ENCODE measurements around the gene KIAA0753. TPM values are rescaled to one million over a fixed set of nuclear protein-coding genes. Genes with fewer than 3 reads are reported as not detected.

The KIAA0753 gene
- total RNA-seq = 4.5 TPM
- long read RNA-seq, full-length matches to known transcripts = 1 of 3 reads
- long read RNA-seq, partial matches to known transcripts = 1 of 3 reads
- long read RNA-seq, other reads (novel, unspliced or antisense) = 1 of 3 reads

- ATAC-seq (peak; percentile 98), DNase-seq (peak; percentile 96)
- intact Hi-C loops (cut with micrococcal nuclease) = no loop called here
Observed at GRCh38 chr17:6640536-6641246, at the start of gene KIAA0753, which contains the start of gene TXNDC17. TSS of gene KIAA0753 (minus strand) at chr17:6640711. CDS start at chr17:6635103, 5,608 bp downstream. TSS of gene TXNDC17 (plus strand) at chr17:6641060. CDS start at chr17:6641083, 23 bp downstream.

- ATAC-seq = no peak
- intact Hi-C loops (cut with micrococcal nuclease) = no loop called here
- no peak for DNase-seq
Observed at GRCh38 chr17:6688944-6689343, 48.4 kb upstream of the KIAA0753 start.

GRCh38 chr17:6686026-6686425 is 45.5 kb upstream of the KIAA0753 start:
- DNase-seq (no peak), ATAC-seq (no peak)
- intact Hi-C loops (cut with micrococcal nuclease) = no loop called here

- intact Hi-C loops (cut with micrococcal nuclease) = no loop called here
- no peak for ATAC-seq
Observed at GRCh38 chr17:6684881-6685767, 44.6 kb upstream of the KIAA0753 start.

GRCh38 chr17:6684460-6684783 is 43.9 kb upstream of the KIAA0753 start:
- no peak for ATAC-seq
- intact Hi-C loops (cut with micrococcal nuclease) = no loop called here
- DNase-seq = no peak

More at GRCh38 chr17:6684881-6685767, 44.6 kb upstream of the KIAA0753 start:
- DNase-seq = no peak

- intact Hi-C loops (cut with micrococcal nuclease) = no loop called here
- no peak for ATAC-seq
Observed at GRCh38 chr17:6683730-6684459, 43.4 kb upstream of the KIAA0753 start.

GRCh38 chr17:6683081-6683684 is 42.7 kb upstream of the KIAA0753 start:
- ATAC-seq (no peak), DNase-seq (no peak)
- intact Hi-C loops (cut with micrococcal nuclease) = no loop called here

More at GRCh38 chr17:6683730-6684459, 43.4 kb upstream of the KIAA0753 start:
- no peak for DNase-seq

GRCh38 chr17:6682339-6682738 is 41.8 kb upstream of the KIAA0753 start:
- DNase-seq (no peak), ATAC-seq (no peak)
- intact Hi-C loops (cut with micrococcal nuclease) = no loop called here

- intact Hi-C loops (cut with micrococcal nuclease) = no loop called here
- ATAC-seq = no peak
Observed at GRCh38 chr17:6681671-6682070, 41.2 kb upstream of the KIAA0753 start.

GRCh38 chr17:6681176-6681575 is 40.7 kb upstream of the KIAA0753 start:
- DNase-seq (no peak), ATAC-seq (no peak)
- intact Hi-C loops (cut with micrococcal nuclease) = no loop called here

More at GRCh38 chr17:6681671-6682070, 41.2 kb upstream of the KIAA0753 start:
- DNase-seq = no peak

- DNase-seq = no peak
- ATAC-seq = no peak
- intact Hi-C loops (cut with micrococcal nuclease) = no loop called here
Observed at GRCh38 chr17:6679241-6679640, 38.7 kb upstream of the KIAA0753 start.

- ATAC-seq (no peak), DNase-seq (no peak)
- intact Hi-C loops (cut with micrococcal nuclease) = no loop called here
Observed at GRCh38 chr17:6677946-6678345, 37.4 kb upstream of the KIAA0753 start.

- no peak for DNase-seq
- ATAC-seq = no peak
- intact Hi-C loops (cut with micrococcal nuclease) = no loop called here
Observed at GRCh38 chr17:6677158-6677831, 36.8 kb upstream of the KIAA0753 start.

- DNase-seq = no peak
- ATAC-seq = no peak
- intact Hi-C loops (cut with micrococcal nuclease) = no loop called here
Observed at GRCh38 chr17:6676802-6677157, 36.3 kb upstream of the KIAA0753 start.

GRCh38 chr17:6675201-6675825 is 34.8 kb upstream of the KIAA0753 start:
- ATAC-seq = no peak
- intact Hi-C loops (cut with micrococcal nuclease) = no loop called here
- DNase-seq = no peak

- DNase-seq (no peak), ATAC-seq (no peak)
- intact Hi-C loops (cut with micrococcal nuclease) = no loop called here
Observed at GRCh38 chr17:6674586-6674985, 34.1 kb upstream of the KIAA0753 start.

GRCh38 chr17:6671431-6671830 is 30.9 kb upstream of the KIAA0753 start:
- intact Hi-C loops (cut with micrococcal nuclease) = no loop called here
- no peak for DNase-seq

GRCh38 chr17:6670999-6671398 is 30.5 kb upstream of the KIAA0753 start:
- no peak for DNase-seq
- intact Hi-C loops (cut with micrococcal nuclease) = no loop called here
- no peak for ATAC-seq

More at GRCh38 chr17:6671431-6671830, 30.9 kb upstream of the KIAA0753 start:
- no peak for ATAC-seq
